HK-2 (cell line): ENCODE measurements around the gene MYO18B.

Source experiments
- DNase-seq: peaks from one replicate; pipeline ENCODE4 v3.0.0-alpha.2; 2018; ENCODE audit not compliant: unreplicated experiment

MYO18B gene

GRCh38 chr22:25941365-25941960 is 199.5 kb downstream of the MYO18B start:
- no peak for DNase-seq

- no peak for DNase-seq
These were observed 200.3 kb downstream of the MYO18B start for GRCh38 chr22:25942115-25942855.

GRCh38 chr22:25942856-25943411 is 200.9 kb downstream of the MYO18B start:
- no peak for DNase-seq

- DNase-seq: no peak
These were observed 208.1 kb downstream of the MYO18B start for GRCh38 chr22:25950111-25950510.

- no peak for DNase-seq
These were observed 211.3 kb downstream of the MYO18B start for GRCh38 chr22:25953276-25953675.

- DNase-seq: no peak
These were observed 211.9 kb downstream of the MYO18B start for GRCh38 chr22:25953919-25954318.

GRCh38 chr22:25955323-25955722 is 213.3 kb downstream of the MYO18B start:
- no peak for DNase-seq

GRCh38 chr22:25956801-25957200 is 214.8 kb downstream of the MYO18B start:
- no peak for DNase-seq

- no peak for DNase-seq
These were observed 218.1 kb downstream of the MYO18B start for GRCh38 chr22:25959818-25960774.

GRCh38 chr22:25961699-25962098 is 219.7 kb downstream of the MYO18B start:
- DNase-seq: no peak

- no peak for DNase-seq
These were observed 220.7 kb downstream of the MYO18B start for GRCh38 chr22:25962711-25963110.

GRCh38 chr22:25964961-25965730 is 223.2 kb downstream of the MYO18B start:
- DNase-seq: no peak

GRCh38 chr22:25966448-25966913 is 224.5 kb downstream of the MYO18B start:
- no peak for DNase-seq

GRCh38 chr22:25969286-25969685 is 227.3 kb downstream of the MYO18B start:
- no peak for DNase-seq

GRCh38 chr22:25969901-25970300 is 227.9 kb downstream of the MYO18B start:
- DNase-seq: no peak

GRCh38 chr22:25970374-25970911 is 228.5 kb downstream of the MYO18B start:
- no peak for DNase-seq

GRCh38 chr22:25970999-25971811 is 229.2 kb downstream of the MYO18B start:
- no peak for DNase-seq

- DNase-seq: no peak
These were observed 230.4 kb downstream of the MYO18B start for GRCh38 chr22:25972397-25972796.

GRCh38 chr22:25976356-25976755 is 234.4 kb downstream of the MYO18B start:
- no peak for DNase-seq

- no peak for DNase-seq
These were observed 238.0 kb downstream of the MYO18B start for GRCh38 chr22:25979968-25980367.
